ENCODE data around the gene CRK.

Gene CRK

GRCh38 chr17:1471490-1471889 lies 15.5 kb upstream of the CRK start:
- H3K4me3 ChIP-seq (ENCODE audit: low read depth, low read length) = no peak overlapping the region
- TF ChIP-seq, protein P1, sequence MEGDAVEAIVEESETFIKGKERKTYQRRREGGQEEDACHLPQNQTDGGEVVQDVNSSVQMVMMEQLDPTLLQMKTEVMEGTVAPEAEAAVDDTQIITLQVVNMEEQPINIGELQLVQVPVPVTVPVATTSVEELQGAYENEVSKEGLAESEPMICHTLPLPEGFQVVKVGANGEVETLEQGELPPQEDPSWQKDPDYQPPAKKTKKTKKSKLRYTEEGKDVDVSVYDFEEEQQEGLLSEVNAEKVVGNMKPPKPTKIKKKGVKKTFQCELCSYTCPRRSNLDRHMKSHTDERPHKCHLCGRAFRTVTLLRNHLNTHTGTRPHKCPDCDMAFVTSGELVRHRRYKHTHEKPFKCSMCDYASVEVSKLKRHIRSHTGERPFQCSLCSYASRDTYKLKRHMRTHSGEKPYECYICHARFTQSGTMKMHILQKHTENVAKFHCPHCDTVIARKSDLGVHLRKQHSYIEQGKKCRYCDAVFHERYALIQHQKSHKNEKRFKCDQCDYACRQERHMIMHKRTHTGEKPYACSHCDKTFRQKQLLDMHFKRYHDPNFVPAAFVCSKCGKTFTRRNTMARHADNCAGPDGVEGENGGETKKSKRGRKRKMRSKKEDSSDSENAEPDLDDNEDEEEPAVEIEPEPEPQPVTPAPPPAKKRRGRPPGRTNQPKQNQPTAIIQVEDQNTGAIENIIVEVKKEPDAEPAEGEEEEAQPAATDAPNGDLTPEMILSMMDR (IDR thresholded peaks at IDR 0.05; ENCODE audit: low read depth, low read length) = no peak

GRCh38 chr17:1470755-1471462 lies 14.9 kb upstream of the CRK start:
- no peak overlapping the region for H3K4me3 ChIP-seq (ENCODE audit: low read depth, low read length)
- TF ChIP-seq, protein P1 (IDR thresholded peaks at IDR 0.05; ENCODE audit: low read depth, low read length) = no peak

DNA sequence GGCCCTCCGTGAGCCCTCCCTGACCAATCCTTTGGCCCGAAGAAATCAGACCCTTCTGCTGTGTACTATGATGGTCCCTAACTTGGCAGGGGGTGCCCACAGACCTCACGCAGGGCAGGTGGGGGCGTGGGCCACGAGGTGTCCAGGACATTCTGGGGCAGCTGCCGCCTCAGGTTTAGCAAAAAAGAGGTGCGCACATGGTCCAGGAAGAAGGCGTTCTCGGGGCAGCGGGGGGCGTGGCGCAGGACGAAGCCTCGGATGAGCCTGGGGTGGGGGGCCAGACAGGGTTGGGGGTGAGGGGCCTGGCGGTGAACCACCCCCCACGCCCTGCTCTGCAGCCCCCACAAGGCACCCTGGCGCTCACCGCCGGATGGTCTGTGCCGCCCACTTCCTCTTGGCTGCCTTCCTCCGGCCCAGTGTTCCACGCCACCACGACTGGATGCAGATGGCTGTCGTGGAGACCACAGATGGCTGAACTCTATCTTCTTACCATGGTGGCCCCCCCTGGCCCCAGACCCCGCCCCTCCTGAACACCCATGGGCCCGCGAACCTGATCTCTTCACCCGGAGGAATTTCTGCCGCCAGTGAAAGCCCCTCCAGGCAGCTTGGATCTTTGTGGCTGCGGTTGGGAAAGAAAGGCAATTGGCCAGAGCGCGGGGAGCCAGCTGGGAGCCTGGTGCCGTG lies 14.2 kb upstream of the CRK start:
- no peak overlapping the region for H3K4me3 ChIP-seq (ENCODE audit: low read depth, low read length)
- TF ChIP-seq, protein P1 (IDR thresholded peaks at IDR 0.05; ENCODE audit: low read depth, low read length) = no peak

GRCh38 chr17:1469231-1469852 lies 13.3 kb upstream of the CRK start:
- TF ChIP-seq, protein P1 (IDR thresholded peaks at IDR 0.05; ENCODE audit: low read depth, low read length) = no peak
- H3K4me3 ChIP-seq (ENCODE audit: low read depth, low read length) = no peak overlapping the region

GRCh38 chr17:1467898-1468492 lies 12.0 kb upstream of the CRK start:
- no peak overlapping the region for H3K4me3 ChIP-seq (ENCODE audit: low read depth, low read length)
- TF ChIP-seq, protein P1 (IDR thresholded peaks at IDR 0.05; ENCODE audit: low read depth, low read length) = no peak

- TF ChIP-seq, protein P1 (IDR thresholded peaks at IDR 0.05; ENCODE audit: low read depth, low read length) = no peak
- H3K4me3 ChIP-seq (ENCODE audit: low read depth, low read length) = no peak overlapping the region
These were observed 11.2 kb upstream of the CRK start for GRCh38 chr17:1467258-1467657.

Data from WI38 (cell line).